GM19043 (cell line): ENCODE measurements around the gene NFKBIE.

Experiments used
- ATAC-seq: cut with Tn5 transposase; IDR thresholded peaks from one replicate; pipeline ENCODE4 v1.9.1; 2021; ENCODE audit warnings: low read depth; ENCODE audit not compliant: unreplicated experiment

The NFKBIE gene

DNA sequence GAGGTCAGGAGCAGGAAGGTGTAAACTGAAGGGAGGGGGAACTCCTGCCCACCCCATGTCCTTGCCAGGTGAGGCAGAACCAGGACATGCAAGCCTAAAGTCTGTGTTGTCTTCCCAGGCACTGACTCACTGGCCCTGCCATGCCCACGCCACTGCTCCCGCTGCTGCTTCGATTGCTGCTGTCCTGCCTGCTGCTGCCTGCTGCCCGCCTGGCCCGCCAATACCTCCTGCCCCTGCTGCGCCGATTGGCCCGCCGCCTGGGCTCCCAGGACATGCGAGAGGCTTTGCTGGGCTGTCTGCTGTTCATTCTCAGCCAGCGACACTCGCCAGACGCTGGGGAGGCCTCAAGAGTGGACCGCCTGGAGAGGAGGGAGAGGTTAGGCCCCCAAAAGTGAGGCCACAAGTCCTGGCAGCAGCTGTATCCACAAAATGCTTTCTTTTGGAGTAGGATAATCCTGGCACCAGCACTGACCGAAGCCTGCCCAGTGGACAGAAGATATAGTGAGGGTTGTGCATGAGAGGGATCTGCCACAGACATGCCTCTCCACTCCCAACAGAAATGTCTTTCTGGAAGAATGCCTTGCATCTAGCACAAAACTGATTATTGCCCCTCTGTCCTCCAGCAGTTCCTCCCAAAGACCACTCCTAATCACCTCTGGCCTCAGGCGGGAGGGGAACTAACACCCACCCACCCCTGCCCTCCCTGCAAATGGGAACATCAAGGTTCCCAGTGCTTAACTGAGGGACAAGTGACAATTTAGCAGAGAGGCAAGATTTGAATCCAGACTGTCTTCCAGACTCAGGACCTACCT, 47.8 kb downstream of the NFKBIE start:
- no peak for ATAC-seq

DNA sequence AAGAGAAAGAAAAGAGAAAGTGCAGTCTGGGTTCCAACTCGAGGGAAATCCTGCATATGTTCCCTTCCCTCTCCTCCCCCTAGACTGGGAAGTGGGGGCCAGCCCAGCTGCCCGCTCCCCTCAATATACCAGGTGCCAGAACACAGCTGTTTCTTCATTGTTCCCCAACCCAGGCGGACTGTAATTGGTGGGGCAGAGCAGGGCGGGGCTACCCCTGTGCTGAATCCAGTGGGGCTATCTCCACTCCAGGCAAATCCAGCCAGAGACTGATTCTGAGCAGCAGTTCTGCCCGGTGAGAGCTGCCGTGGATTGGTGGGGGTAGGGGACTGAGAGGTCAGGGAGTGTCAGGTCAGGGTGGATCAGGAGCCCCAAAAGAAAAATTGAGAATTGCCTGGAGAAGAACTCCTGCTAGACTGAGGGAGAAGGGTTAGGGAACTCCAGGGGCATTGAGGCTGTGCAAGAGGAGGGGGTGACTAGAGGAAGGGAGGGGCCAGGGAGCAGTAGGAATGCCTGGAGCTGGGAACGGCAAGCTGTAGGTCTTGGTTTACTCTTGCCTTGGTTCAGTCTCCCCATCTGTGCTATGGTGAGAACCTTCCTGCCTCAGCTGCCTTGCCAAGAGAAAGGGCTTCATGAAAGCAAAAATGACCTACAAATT, 48.5 kb downstream of the NFKBIE start, which contains the start of gene MYMX:
TSS of gene MYMX (plus strand) at position 250 of the 655 bp plus-strand sequence. CDS start 546 bp downstream, outside the sequence.
- no peak for ATAC-seq

DNA sequence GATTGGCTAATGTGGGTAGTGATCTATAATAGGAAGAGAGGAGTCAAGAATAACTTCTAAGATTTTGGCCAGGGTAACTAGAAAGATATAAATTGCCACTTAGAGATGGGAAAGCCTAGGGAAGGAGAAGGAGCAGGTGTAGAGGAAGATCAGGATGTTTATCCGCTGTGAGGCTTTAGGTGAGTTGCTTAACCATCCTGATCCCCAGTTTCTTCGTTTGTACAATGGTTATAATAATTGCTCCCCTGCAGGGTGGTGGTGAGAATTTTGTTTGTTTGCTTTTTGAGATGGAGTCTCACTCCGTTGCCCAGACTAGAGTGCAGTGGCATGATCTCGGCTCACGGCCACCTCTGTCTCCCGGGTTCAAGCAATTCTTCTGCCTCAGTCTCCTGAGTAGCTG, 51.0 kb downstream of the NFKBIE start:
- ATAC-seq: no peak

DNA sequence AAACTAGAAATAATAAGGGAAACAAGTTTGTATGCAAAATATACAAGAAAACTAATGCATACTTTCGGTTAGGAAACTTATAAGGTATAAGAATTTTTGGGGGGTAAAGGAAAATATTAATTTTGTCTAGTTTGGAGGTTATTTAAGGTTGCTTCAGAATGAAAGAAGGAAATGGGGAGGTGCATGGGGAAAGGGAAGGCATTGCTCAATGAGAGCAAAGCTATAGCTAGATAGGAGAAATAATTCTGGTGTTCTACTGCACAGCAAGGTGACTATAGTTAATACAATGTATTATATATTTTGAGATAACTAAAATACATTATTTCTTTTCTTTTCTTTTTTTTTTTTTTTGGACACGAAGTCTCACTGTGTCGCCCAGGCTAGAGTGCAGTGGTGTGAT, 54.1 kb downstream of the NFKBIE start:
- no peak for ATAC-seq
